Right kidney (tissue), 1 donor: ENCODE results near the gene CHKB.

ENCODE experiments used
- DNase-seq: peaks from one replicate; pipeline ENCODE4 v3.0.0-alpha.2; 2016

Gene CHKB

DNA sequence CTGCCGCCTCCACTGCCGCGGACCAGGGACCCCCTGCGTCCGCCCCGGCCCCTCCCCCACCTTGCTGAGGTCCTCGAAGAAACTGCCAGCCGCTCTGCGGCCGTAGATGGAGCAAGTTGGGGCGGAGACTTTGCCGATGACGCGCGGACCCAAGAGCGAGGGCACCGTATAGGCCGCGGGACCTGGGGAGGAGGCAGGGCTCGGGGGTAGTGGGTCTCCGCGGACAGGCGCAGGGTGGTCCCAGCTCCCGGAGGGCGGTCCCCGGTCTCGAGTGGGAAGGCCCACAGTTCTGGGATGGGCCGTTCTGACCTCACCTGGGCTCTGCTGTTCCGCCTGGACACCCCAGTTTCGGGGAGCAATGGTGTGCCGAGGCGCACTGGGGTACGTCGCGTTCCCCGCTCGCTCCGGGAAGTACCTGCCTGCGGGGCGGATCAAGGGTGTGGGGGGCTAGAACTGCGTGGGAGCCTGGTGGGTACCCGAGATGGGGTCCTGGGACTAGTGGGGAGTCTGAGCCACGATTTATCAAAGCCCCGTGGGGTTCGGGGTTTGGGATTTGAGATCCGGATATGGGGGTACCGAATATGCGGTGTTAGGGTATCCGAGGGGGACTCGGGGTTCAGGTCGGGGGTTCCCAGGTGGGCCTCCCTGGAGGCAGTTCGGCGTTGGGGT, 51.6 kb downstream of the CHKB start:
- peak; percentile 46 for DNase-seq

DNA sequence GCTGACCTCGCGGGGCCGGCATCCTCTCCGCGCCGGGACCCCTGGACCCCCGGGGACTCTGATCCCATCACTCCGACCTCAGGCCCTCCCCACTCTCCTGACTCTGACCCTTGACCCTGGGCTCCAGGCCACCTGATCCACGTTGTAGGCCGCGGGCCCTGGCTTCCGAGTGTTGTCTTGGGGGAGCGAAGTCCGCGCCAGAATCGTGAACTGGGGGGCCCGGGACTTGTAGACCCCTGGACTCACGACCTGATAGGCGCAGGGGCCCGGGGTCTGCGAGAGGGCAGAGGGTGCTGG, 52.1 kb downstream of the CHKB start:
- DNase-seq, result no peak

DNA sequence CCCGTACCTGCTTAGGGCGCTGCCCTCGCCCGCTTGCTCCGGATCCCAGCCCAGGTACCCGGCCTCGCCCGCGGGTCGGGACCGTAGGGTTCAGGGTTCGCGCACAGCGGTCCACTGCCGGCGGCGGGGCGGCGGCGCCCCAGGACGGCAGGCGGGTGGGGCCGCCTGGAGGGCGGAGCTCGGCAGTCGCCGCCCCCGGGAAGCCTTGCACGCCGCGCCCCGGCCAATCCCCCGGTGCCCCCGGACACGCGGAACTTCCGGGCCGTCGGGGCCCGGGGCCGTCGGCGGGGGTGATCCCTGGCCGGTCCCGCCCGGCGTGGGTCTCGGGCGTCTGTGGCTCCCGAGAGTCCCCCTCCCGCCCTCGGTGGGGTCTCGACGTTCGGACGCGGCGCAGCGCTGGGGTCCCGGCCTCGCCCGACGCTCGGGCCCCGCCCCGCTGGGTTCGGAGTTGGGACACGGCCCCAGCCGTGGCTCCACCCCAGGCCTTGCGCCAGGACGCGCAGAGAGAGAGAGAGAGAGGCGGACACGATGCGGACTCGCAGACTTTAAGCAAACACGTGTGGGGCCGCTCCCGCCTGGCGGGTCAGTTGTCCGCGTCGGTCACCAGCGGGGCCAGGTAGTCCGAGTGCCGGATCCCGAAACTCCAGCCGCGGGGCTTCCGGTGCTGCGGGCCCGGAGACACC, 52.6 kb downstream of the CHKB start, which contains the start of gene TYMP:
Gene TYMP (minus strand): TSS at position 116 of the 683 bp plus-strand sequence. CDS start 303 bp downstream, outside the sequence.
- peak; percentile 64 for DNase-seq

DNA sequence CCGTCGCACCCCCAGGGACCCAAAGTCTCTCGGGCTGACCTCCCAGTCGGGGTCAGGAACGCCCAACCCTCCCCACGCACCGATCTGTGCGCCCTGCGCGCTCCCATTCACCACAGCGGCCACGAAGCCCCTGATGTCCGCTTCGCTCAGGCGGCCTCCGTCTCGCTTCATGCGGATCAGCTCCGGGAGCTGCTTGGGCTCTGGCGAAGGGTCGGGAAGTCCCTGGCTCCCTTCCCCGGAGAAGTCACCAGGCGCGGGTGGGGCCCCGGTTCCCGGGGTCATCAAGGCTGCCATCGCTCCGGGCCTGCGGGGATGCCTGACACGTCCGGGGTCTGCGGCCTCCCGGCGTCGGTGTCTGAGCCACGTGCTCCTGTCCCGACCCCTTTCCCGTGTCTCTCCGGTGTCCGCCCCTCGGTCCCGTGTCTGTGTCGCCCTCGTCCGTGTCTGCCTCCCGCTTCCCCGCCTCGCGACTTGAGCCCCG, 53.2 kb downstream of the CHKB start:
- peak; percentile 61 for DNase-seq
